MCF 10A (cell line): ENCODE data around the gene CCDC183. TPM values are rescaled to one million over a fixed set of nuclear protein-coding genes. Genes with fewer than 3 reads are reported as not detected.

Experiments
- BruUV-seq: library from RNA; stranded (reverse); fragments of 400-500 nt; replicated peaks from 2 replicates; lab custom pipeline; 2021; lab: Mats Ljungman, UMichigan
- CTCF ChIA-PET: fragments of 300-600 bp; sonication (Branson Sonifier 250); formaldehyde crosslinking; extraction: SDS; loops from one replicate; lab custom pipeline; 2021; ENCODE audit warnings: antibody characterized with exemption, inconsistent platforms; lab: Yijun Ruan, JAX
- POLR2A ChIA-PET: fragments of 300-600, 350-650 bp; sonication (Branson Sonifier 250); formaldehyde crosslinking; extraction: SDS; loops from one replicate; lab custom pipeline; 2020; ENCODE audit warnings: antibody characterized with exemption, inconsistent platforms; lab: Yijun Ruan, JAX
- DNase-seq: peaks from one replicate; pipeline ENCODE4 v3.0.0-alpha.2; 2018; ENCODE audit not compliant: unreplicated experiment
- H3K27ac Mint-ChIP-seq: one replicate; pipeline ENCODE4 v1.8.0; 2022; ENCODE audit warnings: mild to moderate bottlenecking, low read depth, mixed read lengths; ENCODE audit not compliant: unreplicated experiment
- H3K27me3 Mint-ChIP-seq: one replicate; pipeline ENCODE4 v1.8.0; 2022; ENCODE audit warnings: mixed read lengths; ENCODE audit not compliant: insufficient read depth, unreplicated experiment
- H3K36me3 Mint-ChIP-seq: one replicate; pipeline ENCODE4 v1.8.0; 2022; ENCODE audit warnings: mild to moderate bottlenecking, moderate library complexity, mixed read lengths; ENCODE audit not compliant: insufficient read depth, unreplicated experiment
- H3K4me1 Mint-ChIP-seq: one replicate; pipeline ENCODE4 v1.8.0; 2022; ENCODE audit warnings: mixed read lengths; ENCODE audit not compliant: insufficient read depth, unreplicated experiment
- H3K4me3 Mint-ChIP-seq: one replicate; pipeline ENCODE4 v1.8.0; 2022; ENCODE audit warnings: mild to moderate bottlenecking, moderate library complexity, mixed read lengths; ENCODE audit not compliant: unreplicated experiment
- H3K9me3 Mint-ChIP-seq: one replicate; pipeline ENCODE4 v1.8.0; 2022; ENCODE audit warnings: mixed read lengths; ENCODE audit not compliant: unreplicated experiment
- CTCF ChIP-seq: fragments of 200-600 bp; IDR thresholded peaks from one replicate; pipeline ENCODE4 v1.8.0; 2022; ENCODE audit warnings: antibody characterized with exemption, mild to moderate bottlenecking; ENCODE audit not compliant: unreplicated experiment
- intact Hi-C: fragments of 100-400 bp; cut with micrococcal nuclease; formaldehyde crosslinking; loops from 2 replicates; pipeline ENCODE4 v1.14.1; 2022
- total RNA-seq: library from RNA; stranded (reverse); gene quantifications from 2 replicates; pipeline ENCODE4 v1.2.3, GENCODE V29; 2022

Gene CCDC183
- total RNA-seq, 1 experiment from 2014 or later, result 0.26 TPM

GRCh38 chr9:136829981-136830885 is 34.1 kb downstream of the CCDC183 start:
- no peak for TF ChIP-seq CTCF
- Mint-ChIP-seq H3K36me3 (peaks cover 43% of the 10 kb centered on the region), H3K4me3 (no peak overlapping the region), H3K27me3 (no peaks in the 10 kb centered on the region), H3K9me3 (no peaks in the 10 kb centered on the region), H3K4me1 (no peaks in the 10 kb centered on the region), H3K27ac (no peak overlapping the region)
- no TSS peak for BruUV-seq
- DNase-seq, result no peak
- POLR2A ChIA-PET, result no interaction called here
- intact Hi-C loops, result no loop called here
- CTCF ChIA-PET, result interaction anchor here (1.3 kb wide), 2 partner anchors 11 to 13 kb away, joined by 3 to 5 read pairs; no protein-coding TSS in a partner anchor

GRCh38 chr9:136831002-136831719 is 35.0 kb downstream of the CCDC183 start:
- BruUV-seq, result no TSS peak
- no peaks in the 10 kb centered on the region for H3K9me3 Mint-ChIP-seq
- POLR2A ChIA-PET, result interaction anchor here (0.8 to 1.4 kb wide), 2 partner anchors 21 to 22 kb away, joined by 3 to 5 read pairs; no protein-coding TSS in a partner anchor

GRCh38 chr9:136831720-136832104 is 35.6 kb downstream of the CCDC183 start:
- H3K4me3 Mint-ChIP-seq, result no peak overlapping the region
- peaks cover 39% of the 10 kb centered on the region for H3K36me3 Mint-ChIP-seq
- intact Hi-C loops, result no loop called here
- no peaks in the 10 kb centered on the region for H3K9me3 Mint-ChIP-seq
- DNase-seq, result no peak
- H3K27me3 Mint-ChIP-seq, result no peaks in the 10 kb centered on the region
- no peak for TF ChIP-seq CTCF
- POLR2A ChIA-PET, result interaction anchor here (0.8 to 1.4 kb wide), 3 partner anchors 11 to 23 kb away, joined by 3 to 5 read pairs (median 5); no protein-coding TSS in a partner anchor
- CTCF ChIA-PET, result interaction anchor here (0.6 to 1.0 kb wide), 3 partner anchors 9 to 103 kb away, joined by 3 read pairs; no protein-coding TSS in a partner anchor
- no TSS peak for BruUV-seq
- no peak overlapping the region for H3K27ac Mint-ChIP-seq
- H3K4me1 Mint-ChIP-seq, result no peaks in the 10 kb centered on the region

More at GRCh38 chr9:136831002-136831719, 35.0 kb downstream of the CCDC183 start:
- intact Hi-C loops, result no loop called here
- CTCF ChIA-PET, result interaction anchor here (0.5 to 0.7 kb wide), 3 partner anchors 8 to 104 kb away, joined by 3 read pairs; no protein-coding TSS in a partner anchor
- H3K4me1 Mint-ChIP-seq, result no peaks in the 10 kb centered on the region
- no peaks in the 10 kb centered on the region for H3K27me3 Mint-ChIP-seq
- TF ChIP-seq CTCF, result no peak
- H3K4me3 Mint-ChIP-seq, result no peak overlapping the region
- peaks cover 42% of the 10 kb centered on the region for H3K36me3 Mint-ChIP-seq
- H3K27ac Mint-ChIP-seq, result no peak overlapping the region
- no peak for DNase-seq
